HEK293 (cell line): ENCODE measurements around the gene VTN.

Source experiments
- CTCF ChIP-seq: fragments of 450-650 bp; formaldehyde crosslinking; IDR thresholded peaks from 2 replicates; pipeline ENCODE4 v1.5.1; 2016; ENCODE audit warnings: missing biosample characterization, missing genetic modification characterization
- YY1 ChIP-seq: fragments of 450-650 bp; formaldehyde crosslinking; IDR thresholded peaks from 2 replicates; pipeline ENCODE4 v1.5.1; 2018; ENCODE audit warnings: missing biosample characterization, missing genetic modification characterization
- ZNF341 ChIP-seq: fragments of 450-650 bp; formaldehyde crosslinking; IDR thresholded peaks from 2 replicates; pipeline ENCODE4; 2016; ENCODE audit warnings: low read depth, missing biosample characterization, missing genetic modification characterization
- ZNF513 ChIP-seq: fragments of 450-650 bp; IDR thresholded peaks from 2 replicates; pipeline ENCODE4 v1.5.1; 2018; ENCODE audit warnings: missing biosample characterization, missing genetic modification characterization

DNA sequence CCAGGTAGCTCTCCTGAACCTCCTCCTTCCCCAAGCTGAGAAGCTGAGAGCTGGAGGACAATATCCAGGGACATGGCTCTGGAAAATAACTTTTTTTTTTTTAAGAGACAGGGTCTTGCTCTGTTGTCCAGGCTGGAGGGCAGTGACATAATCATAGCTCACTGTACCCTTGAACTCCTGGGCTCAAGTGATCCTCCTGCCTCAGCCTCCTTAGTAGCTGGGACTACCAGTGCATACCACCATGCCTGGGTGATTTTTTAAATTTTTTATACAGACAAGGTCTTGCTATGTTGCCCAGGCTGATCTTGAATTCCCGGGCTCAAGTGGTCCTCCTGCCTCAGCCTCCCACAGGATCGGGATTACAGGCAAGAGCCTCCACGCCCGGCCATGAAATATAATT lies 29.7 kb upstream of the VTN start:
- no peak for TF ChIP-seq ZNF341 (tag by site-specific recombination)
- TF ChIP-seq ZNF513 (tag by site-specific recombination): no peak
- no peak for TF ChIP-seq CTCF
- TF ChIP-seq YY1 (tag by site-specific recombination): no peak
